ENCODE data around the gene SIPA1L2.
A peak's percentile ranks its signal among the peaks of the same experiment; 100 is the strongest.

Gene SIPA1L2

DNA sequence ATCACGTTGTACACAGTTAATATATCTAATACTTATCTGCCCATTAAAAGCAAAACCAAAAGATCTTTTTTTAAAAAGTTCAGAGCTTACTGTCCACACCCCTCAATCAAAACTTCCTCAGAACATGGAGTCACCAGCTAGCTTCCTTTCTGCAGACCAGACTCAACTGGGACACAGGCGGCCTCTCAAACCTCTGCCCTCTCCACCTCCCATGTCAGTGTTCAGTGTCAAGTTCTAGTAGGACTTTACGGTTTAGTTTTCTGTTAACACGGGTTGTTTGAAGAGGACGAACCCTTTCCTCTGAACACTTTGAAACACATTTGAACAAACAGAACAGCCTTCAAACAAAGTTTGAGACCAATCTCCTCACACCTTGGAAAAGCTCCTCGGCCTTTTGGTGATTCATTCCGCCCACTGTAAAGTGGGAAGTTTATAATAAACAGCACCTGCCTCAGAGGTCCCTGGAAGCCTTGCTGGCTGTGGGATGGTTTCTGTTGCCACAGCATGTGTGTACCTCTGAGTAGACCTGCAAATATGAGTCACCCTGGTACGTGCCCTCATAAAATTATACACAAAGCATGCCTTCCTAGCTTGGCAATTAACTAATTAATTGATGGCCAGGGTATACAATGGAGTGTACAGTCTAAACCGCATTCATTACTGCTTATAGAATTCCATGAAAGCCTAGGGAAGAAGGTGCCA is 48.4 kb upstream of the SIPA1L2 start (continued):
- no peak for TF ChIP-seq ZNF521 (tag by site-specific recombination; IDR thresholded peaks at IDR 0.05)
- TF ChIP-seq ZNF791 (tag by site-specific recombination; IDR thresholded peaks at IDR 0.05), result no peak
- no peak for TF ChIP-seq ZNF654 (tag by site-specific recombination; IDR thresholded peaks at IDR 0.05; ENCODE audit: low read depth)
- peak; percentile 93 for TF ChIP-seq ZNF792 (tag by site-specific recombination; IDR thresholded peaks at IDR 0.05)
- TF ChIP-seq ZNF211 (tag by site-specific recombination; IDR thresholded peaks at IDR 0.05; ENCODE audit: low read depth), result no peak
- TF ChIP-seq SCRT1 (tag by site-specific recombination; IDR thresholded peaks at IDR 0.05; ENCODE audit: borderline replicate concordance), result peak; percentile 41; the same call in 1 of the 2 replicates
- TF ChIP-seq, protein P1, sequence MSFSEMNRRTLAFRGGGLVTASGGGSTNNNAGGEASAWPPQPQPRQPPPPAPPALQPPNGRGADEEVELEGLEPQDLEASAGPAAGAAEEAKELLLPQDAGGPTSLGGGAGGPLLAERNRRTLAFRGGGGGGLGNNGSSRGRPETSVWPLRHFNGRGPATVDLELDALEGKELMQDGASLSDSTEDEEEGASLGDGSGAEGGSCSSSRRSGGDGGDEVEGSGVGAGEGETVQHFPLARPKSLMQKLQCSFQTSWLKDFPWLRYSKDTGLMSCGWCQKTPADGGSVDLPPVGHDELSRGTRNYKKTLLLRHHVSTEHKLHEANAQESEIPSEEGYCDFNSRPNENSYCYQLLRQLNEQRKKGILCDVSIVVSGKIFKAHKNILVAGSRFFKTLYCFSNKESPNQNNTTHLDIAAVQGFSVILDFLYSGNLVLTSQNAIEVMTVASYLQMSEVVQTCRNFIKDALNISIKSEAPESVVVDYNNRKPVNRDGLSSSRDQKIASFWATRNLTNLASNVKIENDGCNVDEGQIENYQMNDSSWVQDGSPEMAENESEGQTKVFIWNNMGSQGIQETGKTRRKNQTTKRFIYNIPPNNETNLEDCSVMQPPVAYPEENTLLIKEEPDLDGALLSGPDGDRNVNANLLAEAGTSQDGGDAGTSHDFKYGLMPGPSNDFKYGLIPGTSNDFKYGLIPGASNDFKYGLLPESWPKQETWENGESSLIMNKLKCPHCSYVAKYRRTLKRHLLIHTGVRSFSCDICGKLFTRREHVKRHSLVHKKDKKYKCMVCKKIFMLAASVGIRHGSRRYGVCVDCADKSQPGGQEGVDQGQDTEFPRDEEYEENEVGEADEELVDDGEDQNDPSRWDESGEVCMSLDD (tag by site-specific recombination; IDR thresholded peaks at IDR 0.05), result no peak
- no peak for TF ChIP-seq ZNF707 (tag by site-specific recombination; IDR thresholded peaks at IDR 0.05)
- TF ChIP-seq, protein P2, sequence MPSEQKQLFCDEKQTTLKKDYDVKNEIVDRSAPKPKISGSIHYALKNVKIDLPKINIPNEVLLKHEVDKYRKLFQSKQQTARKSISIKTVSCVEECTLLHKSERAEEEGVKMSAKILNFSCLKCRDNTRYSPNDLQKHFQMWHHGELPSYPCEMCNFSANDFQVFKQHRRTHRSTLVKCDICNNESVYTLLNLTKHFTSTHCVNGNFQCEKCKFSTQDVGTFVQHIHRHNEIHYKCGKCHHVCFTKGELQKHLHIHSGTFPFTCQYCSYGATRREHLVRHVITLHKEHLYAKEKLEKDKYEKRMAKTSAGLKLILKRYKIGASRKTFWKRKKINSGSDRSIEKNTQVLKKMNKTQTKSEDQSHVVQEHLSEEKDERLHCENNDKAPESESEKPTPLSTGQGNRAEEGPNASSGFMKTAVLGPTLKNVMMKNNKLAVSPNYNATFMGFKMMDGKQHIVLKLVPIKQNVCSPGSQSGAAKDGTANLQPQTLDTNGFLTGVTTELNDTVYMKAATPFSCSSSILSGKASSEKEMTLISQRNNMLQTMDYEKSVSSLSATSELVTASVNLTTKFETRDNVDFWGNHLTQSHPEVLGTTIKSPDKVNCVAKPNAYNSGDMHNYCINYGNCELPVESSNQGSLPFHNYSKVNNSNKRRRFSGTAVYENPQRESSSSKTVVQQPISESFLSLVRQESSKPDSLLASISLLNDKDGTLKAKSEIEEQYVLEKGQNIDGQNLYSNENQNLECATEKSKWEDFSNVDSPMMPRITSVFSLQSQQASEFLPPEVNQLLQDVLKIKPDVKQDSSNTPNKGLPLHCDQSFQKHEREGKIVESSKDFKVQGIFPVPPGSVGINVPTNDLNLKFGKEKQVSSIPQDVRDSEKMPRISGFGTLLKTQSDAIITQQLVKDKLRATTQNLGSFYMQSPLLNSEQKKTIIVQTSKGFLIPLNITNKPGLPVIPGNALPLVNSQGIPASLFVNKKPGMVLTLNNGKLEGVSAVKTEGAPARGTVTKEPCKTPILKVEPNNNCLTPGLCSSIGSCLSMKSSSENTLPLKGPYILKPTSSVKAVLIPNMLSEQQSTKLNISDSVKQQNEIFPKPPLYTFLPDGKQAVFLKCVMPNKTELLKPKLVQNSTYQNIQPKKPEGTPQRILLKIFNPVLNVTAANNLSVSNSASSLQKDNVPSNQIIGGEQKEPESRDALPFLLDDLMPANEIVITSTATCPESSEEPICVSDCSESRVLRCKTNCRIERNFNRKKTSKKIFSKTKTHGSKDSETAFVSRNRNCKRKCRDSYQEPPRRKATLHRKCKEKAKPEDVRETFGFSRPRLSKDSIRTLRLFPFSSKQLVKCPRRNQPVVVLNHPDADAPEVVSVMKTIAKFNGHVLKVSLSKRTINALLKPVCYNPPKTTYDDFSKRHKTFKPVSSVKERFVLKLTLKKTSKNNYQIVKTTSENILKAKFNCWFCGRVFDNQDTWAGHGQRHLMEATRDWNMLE (tag by site-specific recombination; conservative IDR thresholded peaks at IDR 0.05; ENCODE audit: low read depth), result 0 out of 2 replicates have a peak, but pooled peaks have one; percentile 37
- TF ChIP-seq ZNF768 (tag by site-specific recombination; IDR thresholded peaks at IDR 0.05), result no peak
- peak; percentile 91 for TF ChIP-seq ZNF184 (tag by site-specific recombination; IDR thresholded peaks at IDR 0.05)
- TF ChIP-seq SETDB1 (IDR thresholded peaks at IDR 0.05; ENCODE audit: insufficient read length, low read length), result no peak
- TF ChIP-seq ZNF561 (tag by site-specific recombination; IDR thresholded peaks at IDR 0.05; ENCODE audit: borderline replicate concordance), result no peak
- TF ChIP-seq ZBTB20 (tag by site-specific recombination; IDR thresholded peaks at IDR 0.05), result peak; percentile 42; the same call in 1 of the 2 replicates
- TF ChIP-seq ZNF391 (tag by site-specific recombination; IDR thresholded peaks at IDR 0.05; ENCODE audit: borderline replicate concordance, low read depth), result peak; percentile 98
- TF ChIP-seq ZNF169 (tag by site-specific recombination; IDR thresholded peaks at IDR 0.05), result no peak
- no peak for TF ChIP-seq TCF7L2 (IDR thresholded peaks at IDR 0.05; ENCODE audit: borderline replicate concordance, low read depth, low read length)
- TF ChIP-seq ZFHX2 (tag by site-specific recombination; conservative IDR thresholded peaks at IDR 0.05), result peak; percentile 94
- TF ChIP-seq ZNF623 (tag by site-specific recombination; IDR thresholded peaks at IDR 0.05), result no peak
- no peak for TF ChIP-seq ZNF214 (tag by site-specific recombination; IDR thresholded peaks at IDR 0.05; ENCODE audit: borderline replicate concordance)
- TF ChIP-seq, protein P3, sequence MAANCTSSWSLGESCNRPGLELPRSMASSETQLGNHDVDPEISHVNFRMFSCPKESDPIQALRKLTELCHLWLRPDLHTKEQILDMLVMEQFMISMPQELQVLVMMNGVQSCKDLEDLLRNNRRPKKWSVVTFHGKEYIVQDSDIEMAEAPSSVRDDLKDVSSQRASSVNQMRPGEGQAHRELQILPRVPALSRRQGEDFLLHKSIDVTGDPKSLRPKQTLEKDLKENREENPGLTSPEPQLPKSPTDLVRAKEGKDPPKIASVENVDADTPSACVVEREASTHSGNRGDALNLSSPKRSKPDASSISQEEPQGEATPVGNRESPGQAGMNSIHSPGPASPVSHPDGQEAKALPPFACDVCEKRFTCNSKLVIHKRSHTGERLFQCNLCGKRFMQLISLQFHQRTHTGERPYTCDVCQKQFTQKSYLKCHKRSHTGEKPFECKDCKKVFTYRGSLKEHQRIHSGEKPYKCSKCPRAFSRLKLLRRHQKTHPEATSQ (tag by site-specific recombination; IDR thresholded peaks at IDR 0.05), result no peak; the same call in 1 of the 2 replicates
- TF ChIP-seq HOXA7 (CRISPR knock-in tag; IDR thresholded peaks at IDR 0.05; ENCODE audit: borderline replicate concordance), result no peak
- peak; percentile 97 for TF ChIP-seq ZFP37 (tag by site-specific recombination; IDR thresholded peaks at IDR 0.05)
- peak; percentile 96 for TF ChIP-seq IKZF3 (tag by site-specific recombination; IDR thresholded peaks at IDR 0.05)
- peak; percentile 96 for TF ChIP-seq KLF8 (tag by site-specific recombination; IDR thresholded peaks at IDR 0.05)
- TF ChIP-seq SP3 (tag by site-specific recombination; IDR thresholded peaks at IDR 0.05), result peak; percentile 47
- TF ChIP-seq SCRT2 (tag by site-specific recombination; IDR thresholded peaks at IDR 0.05), result peak; percentile 44; the same call in 1 of the 2 replicates
- TF ChIP-seq ZNF10 (tag by site-specific recombination; IDR thresholded peaks at IDR 0.05), result peak; percentile 68; the same call in 1 of the 2 replicates
- TF ChIP-seq ZSCAN23 (tag by site-specific recombination; IDR thresholded peaks at IDR 0.05), result peak; percentile 97

All from HEK293 (cell line).